ENCODE data around the gene KIAA1217. TPM values are rescaled to one million over a fixed set of nuclear protein-coding genes. Genes with fewer than 3 reads are reported as not detected.

KIAA1217 gene
- total RNA-seq, 1 experiment from 2014 or later, result 18.6 TPM

DNA sequence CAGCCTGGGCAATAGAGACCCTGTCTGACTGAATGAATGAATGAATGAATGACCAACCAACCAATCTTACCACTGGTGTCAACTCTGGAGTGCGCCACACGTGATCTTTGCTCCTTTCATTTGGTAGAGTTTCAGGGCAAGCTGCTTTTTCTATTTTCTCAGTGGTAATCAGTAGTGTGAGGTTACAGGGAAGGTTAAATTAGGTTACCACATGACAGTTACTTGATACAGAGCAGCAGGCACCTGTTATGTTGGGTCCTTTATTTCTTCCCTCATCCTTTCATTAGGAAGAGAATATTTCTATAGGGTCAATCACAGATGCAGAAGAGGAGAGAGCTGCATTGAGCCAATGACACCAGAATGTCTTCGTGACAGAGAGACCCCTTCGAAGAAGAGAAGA is 167.8 kb downstream of the KIAA1217 start:
- no peak overlapping the region for H3K4ac ChIP-seq (ENCODE audit: low read depth, low read length)
- no peak overlapping the region for H3K23ac ChIP-seq (ENCODE audit: insufficient read length, low read depth, low read length)
- H3K23me2 ChIP-seq (ENCODE audit: insufficient read length, low read depth, low read length, poor library complexity, severe bottlenecking), result no peaks in the 10 kb centered on the region

More for the DNA sequence above, 167.8 kb downstream of the KIAA1217 start:
- H3K79me1 ChIP-seq (ENCODE audit: insufficient read depth, low read depth, low read length, poor library complexity, severe bottlenecking), result no peaks in the 10 kb centered on the region
- no peak overlapping the region for H3K4me3 Mint-ChIP-seq
- no peak overlapping the region for H2BK5ac ChIP-seq (ENCODE audit: insufficient read length, low read length)
- H3K27ac Mint-ChIP-seq, result no peak overlapping the region
- H2BK120ac ChIP-seq (ENCODE audit: low read depth, low read length, poor library complexity, severe bottlenecking), result no peak overlapping the region
- no peaks in the 10 kb centered on the region for H3K27me3 ChIP-seq (ENCODE audit: insufficient read depth, low read length)
- H3K14ac ChIP-seq (ENCODE audit: insufficient read depth, low read length), result no peak overlapping the region
- H3K9ac ChIP-seq (ENCODE audit: extremely low read depth, insufficient read length, low read length), result no peak overlapping the region
- no peak overlapping the region for H2AK5ac ChIP-seq (ENCODE audit: insufficient read length, low read length)
- no peak overlapping the region for H2AFZ ChIP-seq (ENCODE audit: low read length)
- peaks cover 6% of the 10 kb centered on the region in 2 experiments for H3K9me3 Mint-ChIP-seq
- TF ChIP-seq, protein P1, sequence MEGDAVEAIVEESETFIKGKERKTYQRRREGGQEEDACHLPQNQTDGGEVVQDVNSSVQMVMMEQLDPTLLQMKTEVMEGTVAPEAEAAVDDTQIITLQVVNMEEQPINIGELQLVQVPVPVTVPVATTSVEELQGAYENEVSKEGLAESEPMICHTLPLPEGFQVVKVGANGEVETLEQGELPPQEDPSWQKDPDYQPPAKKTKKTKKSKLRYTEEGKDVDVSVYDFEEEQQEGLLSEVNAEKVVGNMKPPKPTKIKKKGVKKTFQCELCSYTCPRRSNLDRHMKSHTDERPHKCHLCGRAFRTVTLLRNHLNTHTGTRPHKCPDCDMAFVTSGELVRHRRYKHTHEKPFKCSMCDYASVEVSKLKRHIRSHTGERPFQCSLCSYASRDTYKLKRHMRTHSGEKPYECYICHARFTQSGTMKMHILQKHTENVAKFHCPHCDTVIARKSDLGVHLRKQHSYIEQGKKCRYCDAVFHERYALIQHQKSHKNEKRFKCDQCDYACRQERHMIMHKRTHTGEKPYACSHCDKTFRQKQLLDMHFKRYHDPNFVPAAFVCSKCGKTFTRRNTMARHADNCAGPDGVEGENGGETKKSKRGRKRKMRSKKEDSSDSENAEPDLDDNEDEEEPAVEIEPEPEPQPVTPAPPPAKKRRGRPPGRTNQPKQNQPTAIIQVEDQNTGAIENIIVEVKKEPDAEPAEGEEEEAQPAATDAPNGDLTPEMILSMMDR (conservative IDR thresholded peaks at IDR 0.05), result no peak
- no peak overlapping the region for H3K27ac ChIP-seq (ENCODE audit: insufficient read length, low read depth, low read length)
- H3K4me1 Mint-ChIP-seq, result peaks cover 11 to 17% of the 10 kb centered on the region in 2 experiments
- no peak overlapping the region for H3T11ph ChIP-seq (ENCODE audit: low read length)
- no peak overlapping the region for H4K5ac ChIP-seq (ENCODE audit: insufficient read length, low read depth, low read length)
- DNase-seq, result no peak
- peaks cover 6 to 15% (median 10%) of the 10 kb centered on the region in 3 experiments for H3K36me3 Mint-ChIP-seq (ENCODE audit: insufficient read depth in 1 of 3, low read depth in 3 of 3)
- no peak overlapping the region for H3K4me2 ChIP-seq (ENCODE audit: insufficient read depth, insufficient read length, low read length)
- no peaks in the 10 kb centered on the region for H4K20me1 ChIP-seq (ENCODE audit: control insufficient read depth, insufficient read depth, insufficient read length)
- no peaks in the 10 kb centered on the region for H3K79me2 ChIP-seq (ENCODE audit: insufficient read depth, low read length)
- H3K56ac ChIP-seq (ENCODE audit: insufficient read length, low read depth, low read length), result no peak overlapping the region
- no peak overlapping the region for H2BK12ac ChIP-seq (ENCODE audit: insufficient read length, low read depth, low read length)
- H3K9me3 ChIP-seq (ENCODE audit: control insufficient read depth, low read depth, low read length), result no peaks in the 10 kb centered on the region
- H4K8ac ChIP-seq (replicated peaks; ENCODE audit: insufficient read length, low read depth, low read length), result no peak overlapping the region
- H4K91ac ChIP-seq (ENCODE audit: insufficient read length, low read depth, low read length), result no peak overlapping the region
- no peak overlapping the region for H3K18ac ChIP-seq (ENCODE audit: insufficient read length, low read depth, low read length)
- H2BK15ac ChIP-seq (ENCODE audit: low read depth, low read length), result no peak overlapping the region
- no peak overlapping the region for H2BK20ac ChIP-seq (ENCODE audit: low read depth, low read length, poor library complexity, severe bottlenecking)
- peaks cover 2% of the 10 kb centered on the region; the same call in 1 of the 2 replicates for H3K27me3 Mint-ChIP-seq (ENCODE audit: low read depth)
- no CpG with 5 or more reads among the region's 4 CpGs for WGBS (ENCODE audit: extremely low coverage, insufficient read length, low lambda C conversion rate)
- H3K4me1 ChIP-seq (ENCODE audit: insufficient read depth, low read length), result no peaks in the 10 kb centered on the region

All from H9 (cell line).